LHCN-M2 (cell line): Measurements from ENCODE around the gene FARP1. TPM values are rescaled to one million over a fixed set of nuclear protein-coding genes. Genes with fewer than 3 reads are reported as not detected.
"Not testable (repeated sequence)": the region's sequence is repeated elsewhere in the genome, so short reads cannot be mapped to it uniquely, and the experiment has no call there.

ENCODE experiments used
- DNase-seq: peaks from one replicate; pipeline ENCODE4 v3.0.0-alpha.2; 2012; ENCODE audit warnings: low read depth
- total RNA-seq: library from RNA; depleted of rRNA; stranded (reverse); fragments of >200 nt; gene quantifications from 2 replicates; pipeline ENCODE4 v1.2.3, GENCODE V29; 2014

The FARP1 gene
- total RNA-seq, 1 experiment from 2014 or later = 15.8 TPM

DNA sequence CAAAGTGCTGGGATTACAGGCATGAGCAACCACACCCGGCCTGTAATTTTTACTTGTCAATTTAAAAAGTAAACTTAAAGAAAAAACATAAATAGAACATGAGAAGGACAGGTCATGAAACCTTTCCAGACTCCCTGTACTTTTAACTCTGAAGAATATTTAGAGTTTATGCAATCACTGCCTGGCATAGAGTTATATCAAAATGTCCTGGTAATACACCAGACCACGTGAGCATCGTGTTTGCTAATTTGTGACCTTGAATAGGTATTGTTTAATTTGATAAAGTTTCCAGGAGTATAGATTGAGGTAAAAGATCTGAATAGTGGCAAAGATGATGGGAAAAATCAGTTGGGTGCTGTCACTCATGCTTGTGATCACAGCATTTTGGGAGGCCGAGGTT, 115.3 kb downstream of the FARP1 start:
- no peak for DNase-seq

DNA sequence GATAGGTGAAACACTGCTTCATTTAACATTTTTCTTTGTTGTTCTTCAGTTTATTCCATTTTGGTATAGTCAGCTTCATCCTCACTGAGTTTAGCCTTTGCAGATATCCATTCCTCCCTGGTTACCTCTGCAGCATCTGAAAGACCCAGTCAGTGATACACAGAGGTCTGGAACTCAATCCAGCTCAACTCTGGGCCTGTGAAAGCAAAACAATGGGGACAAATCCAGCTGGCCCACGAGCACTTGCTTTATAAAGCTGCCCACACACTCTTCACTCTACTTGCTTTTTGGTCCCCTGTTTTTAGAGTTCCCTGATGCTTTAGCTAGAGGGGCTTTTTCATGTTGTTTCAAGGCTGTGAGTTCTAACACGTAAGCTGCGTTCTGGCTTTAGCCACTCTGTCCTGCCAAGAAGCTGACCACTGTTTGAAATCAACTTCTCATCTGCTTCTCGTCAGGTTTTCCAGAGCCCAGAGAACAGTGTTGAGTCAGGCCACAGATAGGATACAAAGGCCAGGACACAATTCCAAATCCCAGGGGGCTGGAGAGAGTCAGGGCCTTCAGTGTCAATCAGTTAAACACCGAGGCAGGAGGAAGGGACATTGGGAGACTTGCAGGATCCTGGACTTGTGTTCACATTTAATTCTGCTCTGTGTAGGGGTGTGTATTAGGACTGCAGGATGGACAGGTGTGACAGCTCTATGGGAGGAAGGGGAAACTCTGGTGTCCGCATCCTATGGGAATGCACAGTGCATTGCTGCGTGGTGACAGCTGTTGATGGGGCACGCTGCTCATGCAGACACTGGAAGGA, 117.7 kb downstream of the FARP1 start:
- no peak for DNase-seq

DNA sequence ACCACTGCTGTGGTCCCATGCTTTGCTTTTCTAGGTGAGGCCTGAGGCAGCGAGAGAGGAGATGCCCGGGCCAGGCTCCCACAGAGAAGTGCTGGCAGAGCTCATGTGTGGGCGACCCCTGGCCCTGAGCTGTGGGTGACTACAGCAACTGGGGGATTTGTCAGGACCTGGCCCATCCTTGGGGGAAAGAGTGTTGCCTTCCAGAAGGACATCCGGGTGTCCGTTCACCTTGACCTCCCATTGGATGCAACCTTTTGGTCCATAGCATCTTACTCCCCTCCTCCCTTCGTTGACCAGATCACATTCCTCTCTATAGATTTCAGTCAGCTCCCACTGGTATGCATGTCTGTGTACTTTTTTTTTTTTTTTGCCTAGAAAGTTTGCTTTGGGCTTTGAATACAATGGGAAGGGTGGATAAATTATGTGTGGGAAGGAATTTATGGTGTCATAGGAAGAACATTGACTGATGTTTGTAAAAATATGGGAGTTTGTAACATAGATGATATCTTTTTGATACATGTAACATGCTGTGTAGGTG, 118.3 kb downstream of the FARP1 start:
- DNase-seq = no peak

DNA sequence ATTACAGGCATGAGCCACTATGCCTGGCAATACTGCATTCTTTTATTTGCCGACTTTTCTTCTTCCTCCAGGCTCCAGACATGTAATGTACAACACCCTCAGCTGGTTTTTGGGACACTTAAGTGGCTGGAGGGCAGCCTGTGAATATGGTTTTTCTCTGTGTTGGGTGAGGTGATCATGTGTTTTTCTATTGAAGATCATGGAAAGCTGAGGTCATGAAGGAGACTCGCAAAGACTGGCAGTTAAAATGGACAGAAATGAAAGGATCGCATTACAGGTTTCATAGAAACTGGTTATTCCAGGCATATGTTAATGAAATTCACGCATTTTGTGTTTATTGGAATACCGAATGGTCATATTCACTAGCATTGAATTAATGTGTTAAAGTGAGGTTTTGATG, 119.4 kb downstream of the FARP1 start:
- no peak for DNase-seq

DNA sequence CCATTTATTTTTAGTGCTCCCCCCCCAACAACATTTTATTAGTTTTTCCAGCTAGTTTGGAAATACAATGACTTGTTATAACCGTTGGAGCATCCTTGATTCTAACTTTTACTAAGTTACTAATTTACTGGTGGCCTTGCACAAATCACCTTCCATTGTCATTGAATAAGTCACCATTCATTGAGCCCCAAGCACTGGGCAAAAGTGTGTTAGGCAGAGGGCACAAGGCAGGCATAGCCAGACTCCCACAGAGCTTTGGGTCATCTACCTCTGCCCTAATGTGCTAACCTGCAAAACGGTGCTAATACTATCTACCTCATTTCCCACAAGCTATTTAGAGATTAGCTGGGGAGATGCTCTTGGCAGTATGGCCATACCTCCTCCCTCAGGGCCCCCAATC, 120.9 kb downstream of the FARP1 start:
- DNase-seq = no peak

DNA sequence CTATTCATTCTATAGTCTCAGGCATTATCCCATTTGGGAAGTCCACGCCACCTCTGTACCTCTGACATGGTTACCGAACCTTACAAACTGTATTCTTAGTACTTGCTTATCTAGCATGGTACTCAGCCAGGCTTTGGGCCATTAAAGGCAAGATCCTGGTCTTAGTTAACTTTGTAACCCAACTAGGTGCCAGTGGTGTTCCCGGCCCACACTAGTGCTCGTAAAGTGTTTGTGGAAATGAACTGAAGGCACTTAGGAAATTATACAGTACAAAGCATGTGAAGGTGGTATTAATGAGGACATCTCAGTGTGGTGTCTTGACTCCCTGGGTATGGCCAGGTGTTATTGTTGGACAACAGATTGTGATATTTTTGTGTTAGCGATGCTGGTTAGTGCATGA, 122.0 kb downstream of the FARP1 start:
- DNase-seq = no peak

DNA sequence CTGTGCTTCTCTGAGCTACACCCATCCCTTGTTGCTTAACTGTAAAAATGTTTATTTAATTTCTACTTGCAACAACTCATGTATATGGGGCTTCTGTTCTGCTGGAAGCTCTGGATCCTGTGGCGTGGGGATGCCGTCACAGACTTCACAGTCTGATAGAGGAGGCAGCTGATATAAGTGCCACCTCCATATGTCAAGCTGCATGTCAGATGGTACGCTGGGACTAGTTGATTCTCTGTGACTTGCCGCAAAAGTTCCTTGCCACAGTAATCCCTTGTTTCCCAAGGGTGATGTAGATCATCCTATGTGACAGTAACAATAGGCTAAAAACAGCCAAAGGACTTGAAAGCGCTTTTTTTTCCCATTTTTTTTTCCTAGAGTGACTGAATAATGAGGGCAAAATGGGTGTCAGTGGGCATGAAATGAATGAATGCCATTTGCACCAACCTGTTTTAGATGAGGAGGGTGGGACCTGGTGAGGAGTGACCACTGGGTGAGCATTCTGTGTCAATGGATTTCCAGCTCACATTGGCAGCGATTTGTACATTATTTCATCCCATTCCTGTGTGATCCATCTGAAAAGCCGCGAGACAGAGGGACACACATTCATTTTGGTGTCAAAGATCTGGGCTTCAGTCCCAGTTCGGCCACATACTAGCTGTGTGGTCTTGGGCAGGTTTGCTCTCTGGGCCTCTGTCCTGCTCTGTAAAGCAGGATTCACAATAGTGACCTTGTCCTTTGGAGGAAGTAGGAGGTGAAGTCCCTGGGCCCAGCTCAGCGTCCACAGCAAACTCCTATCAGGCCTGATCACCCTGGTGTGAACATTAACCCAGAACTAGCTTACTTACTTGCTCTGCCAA, 123.0 kb downstream of the FARP1 start:
- DNase-seq = peak; percentile 12

DNA sequence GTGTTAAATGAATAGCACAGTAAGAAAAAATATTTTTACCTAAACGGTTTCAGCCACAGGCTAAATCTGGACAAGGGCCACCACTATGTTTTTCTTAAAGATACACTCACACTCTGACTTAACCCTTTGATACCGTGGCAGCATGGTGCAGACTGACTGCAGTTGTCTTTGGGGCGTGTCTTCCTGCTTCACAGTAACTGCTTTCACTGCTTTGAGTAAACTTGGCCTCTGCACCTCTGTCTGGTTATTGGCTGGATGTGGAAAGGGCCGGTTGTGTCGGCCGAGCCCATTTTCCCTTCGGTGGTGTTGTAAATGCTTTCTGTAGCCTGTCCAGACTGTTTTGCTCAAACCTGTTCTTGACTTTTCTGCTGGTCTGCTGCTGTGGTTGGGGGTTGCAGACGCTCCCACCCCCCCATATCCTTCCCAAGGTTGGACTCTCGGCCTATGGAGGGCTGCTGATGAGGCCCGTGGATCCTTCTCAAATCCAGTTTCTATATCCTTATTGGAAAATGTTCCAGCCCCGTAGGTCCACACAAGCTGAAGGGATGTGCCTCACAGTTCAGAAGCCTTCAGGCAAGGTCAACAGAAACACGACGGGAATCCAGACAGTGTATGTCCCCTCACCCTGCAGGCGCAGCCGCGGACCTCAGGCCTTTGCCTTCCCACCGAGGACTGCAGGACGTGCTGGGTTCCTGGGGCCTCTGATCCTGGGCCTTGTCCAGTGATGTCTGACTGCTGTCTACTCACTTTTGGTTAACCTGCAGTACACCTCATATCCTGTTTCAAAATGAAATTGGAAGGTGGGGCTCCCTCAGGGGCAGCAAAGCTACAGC, 124.4 kb downstream of the FARP1 start:
- no peak for DNase-seq

DNA sequence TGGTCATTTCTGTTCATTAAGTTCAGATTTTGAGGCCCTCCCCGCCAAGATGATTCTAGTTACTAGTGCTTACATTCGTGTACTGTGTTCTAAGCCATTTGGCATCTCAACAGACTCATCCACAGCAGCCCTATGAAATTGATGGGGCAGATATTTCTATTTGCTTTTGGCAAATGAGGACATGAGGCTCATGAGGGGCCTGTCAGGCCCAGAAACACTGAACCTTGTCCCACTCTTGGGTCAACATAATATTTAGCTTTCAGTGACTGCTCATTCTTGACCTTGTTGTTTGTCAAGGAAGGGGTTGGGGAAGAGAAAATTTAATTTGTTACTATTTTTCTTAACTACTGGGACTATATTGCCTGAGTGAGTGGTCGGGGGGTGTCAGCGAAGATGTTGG, 126.5 kb downstream of the FARP1 start:
- DNase-seq = no peak

DNA sequence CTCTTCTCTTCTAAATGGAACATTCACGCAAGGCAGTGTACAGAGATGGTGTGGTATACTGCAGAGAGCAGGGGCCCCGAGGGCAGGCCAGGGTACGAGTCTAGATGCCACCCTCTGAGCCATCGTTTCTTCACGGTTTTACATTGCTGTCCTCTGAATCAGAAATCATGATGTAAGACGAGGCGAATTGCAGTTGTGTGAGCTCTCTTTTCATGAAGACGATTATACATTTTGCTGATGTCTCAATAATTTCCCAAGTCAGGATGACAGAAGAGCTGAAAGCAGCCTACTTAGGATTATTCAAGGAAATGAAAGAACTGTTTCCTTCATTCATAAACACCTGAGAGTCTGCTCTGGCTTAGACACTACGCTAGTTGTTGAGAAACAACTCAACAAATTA, 127.9 kb downstream of the FARP1 start:
- DNase-seq = no peak

DNA sequence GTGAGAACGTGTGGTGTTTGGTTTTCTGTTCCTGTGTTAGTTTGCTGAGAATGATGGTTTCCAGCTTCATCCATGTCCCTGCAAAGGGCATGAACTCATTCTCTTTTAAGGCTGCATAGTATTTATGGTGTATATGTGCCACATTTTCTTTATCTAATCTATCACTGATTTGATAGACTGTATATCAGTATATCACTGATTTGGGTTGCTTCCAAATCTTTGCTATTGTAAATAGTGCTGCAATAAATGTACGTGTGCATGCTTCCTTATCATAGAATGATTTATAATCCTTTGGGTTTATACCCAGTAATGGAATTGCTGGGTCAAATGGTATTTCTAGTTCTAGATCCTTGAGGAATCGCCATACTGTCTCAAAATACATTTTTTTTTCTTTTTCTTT, 128.8 kb downstream of the FARP1 start:
- DNase-seq = not testable (repeated sequence)

DNA sequence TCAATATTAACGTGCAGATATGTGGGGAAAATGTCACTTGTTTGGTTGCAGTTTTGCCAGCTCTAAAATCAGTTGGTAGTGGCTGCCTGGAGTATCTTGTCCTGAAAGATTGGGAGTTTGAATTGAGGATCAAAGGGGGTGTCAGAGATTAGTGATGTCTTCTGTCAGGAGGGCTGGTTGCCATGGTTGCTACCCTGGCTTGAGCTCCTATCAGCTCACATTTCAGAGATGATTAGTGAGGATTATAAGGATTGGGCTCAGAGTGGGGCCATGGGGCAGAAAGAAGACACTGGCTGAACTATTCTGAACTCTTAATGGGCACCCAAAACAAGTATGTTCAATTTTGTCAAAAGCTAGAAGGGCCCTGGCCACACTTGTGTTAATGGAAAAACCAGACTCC, 129.7 kb downstream of the FARP1 start:
- no peak for DNase-seq

DNA sequence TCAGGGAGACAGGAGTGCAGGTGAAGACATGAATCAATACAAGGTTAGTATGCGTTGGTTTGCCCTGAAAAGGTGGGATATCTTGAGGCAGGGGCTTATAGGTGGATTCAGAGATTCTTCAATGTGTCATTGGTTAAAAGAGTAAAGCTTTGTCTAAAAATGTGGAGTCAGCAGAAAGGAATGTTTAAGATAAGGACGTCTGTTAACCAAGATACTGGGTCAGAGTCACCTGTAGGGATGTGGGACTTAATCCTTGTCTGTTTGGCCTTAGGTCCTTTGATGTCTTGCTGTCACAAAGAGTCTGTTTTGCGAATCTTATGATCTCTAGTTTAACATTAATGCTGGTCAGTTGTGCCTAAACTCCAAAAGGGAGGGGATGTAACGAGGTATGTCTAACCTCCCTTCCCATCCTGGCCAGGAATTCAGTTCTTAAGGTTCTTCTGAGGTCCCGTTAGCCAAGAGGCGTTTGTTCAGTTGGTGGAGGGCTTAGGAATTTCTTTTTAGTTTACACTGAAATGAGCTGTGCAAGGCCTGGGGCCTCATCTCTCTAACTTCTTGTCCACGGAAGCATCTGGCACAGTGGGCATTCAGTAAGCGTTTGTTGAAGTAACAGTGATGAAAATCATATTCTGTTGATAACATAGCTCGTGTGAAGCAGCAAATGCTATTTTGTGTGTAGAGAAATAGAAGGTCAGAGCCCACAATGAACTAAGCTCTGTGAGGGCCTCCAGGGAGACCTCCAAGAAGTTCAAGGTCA, 130.4 kb downstream of the FARP1 start:
- DNase-seq = no peak

DNA sequence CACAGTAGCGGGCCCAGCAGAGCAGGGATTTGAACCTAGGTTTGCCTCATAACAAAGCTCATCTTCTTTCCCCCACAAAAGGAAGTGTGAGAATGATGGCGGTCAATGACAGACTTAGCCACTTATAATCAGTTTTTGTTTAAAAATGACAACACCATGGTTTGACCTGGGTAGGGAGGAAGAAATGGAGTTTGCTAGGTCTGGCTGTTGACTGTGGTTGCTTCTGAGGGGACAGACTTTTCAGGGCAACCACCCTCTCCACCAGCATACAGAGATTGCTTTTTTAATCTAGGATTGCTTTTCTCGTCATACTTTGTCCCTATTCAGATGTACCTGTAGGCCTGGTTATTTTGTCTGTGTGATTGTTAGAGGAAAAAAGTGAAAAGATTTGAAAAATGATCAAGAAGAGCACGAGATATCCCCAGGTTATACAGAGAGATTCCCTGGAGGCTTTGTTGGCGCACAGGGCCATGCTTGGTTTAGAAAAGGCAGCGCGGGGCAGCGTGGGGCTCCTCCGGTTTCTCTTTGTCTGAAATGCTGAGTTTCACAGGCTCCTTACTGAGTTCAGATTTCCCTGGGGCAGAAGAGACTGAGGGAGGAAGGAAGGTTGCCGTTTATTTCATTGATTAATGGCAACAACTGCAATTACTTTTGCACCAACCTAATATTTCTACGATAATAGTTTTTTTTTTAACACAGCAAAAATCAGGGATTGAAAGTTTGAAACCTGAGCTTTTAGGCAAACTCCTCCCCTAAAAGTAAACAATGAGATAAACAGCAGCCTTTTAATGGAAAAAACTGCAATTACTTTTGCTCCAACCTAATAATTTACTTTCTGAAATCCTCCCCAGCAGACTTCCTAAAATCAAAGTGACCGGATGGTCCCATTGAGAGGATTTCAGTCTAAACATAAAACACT, 131.2 kb downstream of the FARP1 start:
- DNase-seq = no peak

DNA sequence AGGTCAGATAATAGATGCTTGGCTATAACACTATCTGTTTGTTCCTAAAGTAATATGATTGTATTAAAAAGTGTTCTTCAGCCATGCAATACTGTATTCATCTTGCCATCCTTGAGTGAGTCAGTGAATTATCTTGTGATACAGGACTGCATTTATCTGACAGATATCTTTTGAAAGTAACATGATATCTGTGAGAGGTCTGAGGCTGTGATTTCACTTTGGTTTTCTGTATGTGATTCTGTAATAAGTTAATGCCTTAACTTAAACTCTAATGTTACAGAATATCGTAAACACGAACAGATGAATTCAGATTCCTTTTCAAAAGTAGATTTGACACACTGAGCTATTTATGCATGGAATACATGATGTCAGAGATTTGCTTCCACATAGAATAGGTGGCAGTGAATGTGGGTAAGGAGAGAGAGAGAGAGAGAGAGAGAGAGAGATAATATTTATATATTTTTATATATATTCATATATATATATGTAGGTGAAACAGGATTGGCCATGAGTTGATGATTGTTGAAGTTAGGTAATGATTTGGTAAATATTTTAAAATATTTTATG, 132.1 kb downstream of the FARP1 start:
- peak; percentile 26 for DNase-seq

DNA sequence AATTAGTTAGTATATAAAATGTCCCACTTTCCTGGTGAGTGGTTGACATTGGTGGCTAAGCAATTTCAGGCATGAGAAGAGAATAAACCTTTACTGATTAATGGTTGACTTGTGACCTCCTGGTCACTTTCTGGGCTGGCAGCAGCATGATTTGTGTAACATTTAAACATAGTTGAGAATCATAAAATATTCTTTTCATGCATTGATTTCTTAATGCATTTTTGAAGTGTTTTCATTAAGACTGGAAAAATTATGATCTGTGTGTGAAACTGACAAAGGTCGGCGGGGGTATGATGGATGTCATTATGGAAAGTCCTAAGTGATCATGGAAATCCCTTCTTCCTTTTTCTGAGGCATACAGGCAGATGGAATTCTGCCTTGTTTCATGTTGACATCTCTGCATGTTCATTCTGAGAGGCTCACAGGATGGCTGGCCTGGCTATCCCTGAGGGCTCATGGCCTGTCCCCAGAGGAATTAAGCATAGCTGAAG, 132.8 kb downstream of the FARP1 start:
- no peak for DNase-seq

DNA sequence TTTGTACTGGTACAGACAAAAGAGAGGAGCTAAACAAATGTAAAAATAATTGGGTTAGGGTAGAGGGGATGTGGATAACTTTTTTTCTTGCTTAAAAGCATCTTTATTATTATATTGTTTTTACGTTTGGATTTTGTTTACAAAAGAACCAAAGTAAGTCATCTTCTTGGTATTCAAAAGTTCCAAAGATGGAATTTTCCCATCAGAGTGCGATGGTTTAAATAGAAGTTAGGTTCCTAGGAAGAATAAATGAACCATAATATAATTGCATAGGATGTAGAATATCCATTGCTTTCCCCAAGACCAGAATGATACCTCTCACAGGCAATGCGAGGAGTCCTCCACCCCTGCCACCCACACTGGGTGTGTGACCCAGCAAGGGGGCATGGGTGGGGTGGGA, 133.6 kb downstream of the FARP1 start:
- DNase-seq = no peak

DNA sequence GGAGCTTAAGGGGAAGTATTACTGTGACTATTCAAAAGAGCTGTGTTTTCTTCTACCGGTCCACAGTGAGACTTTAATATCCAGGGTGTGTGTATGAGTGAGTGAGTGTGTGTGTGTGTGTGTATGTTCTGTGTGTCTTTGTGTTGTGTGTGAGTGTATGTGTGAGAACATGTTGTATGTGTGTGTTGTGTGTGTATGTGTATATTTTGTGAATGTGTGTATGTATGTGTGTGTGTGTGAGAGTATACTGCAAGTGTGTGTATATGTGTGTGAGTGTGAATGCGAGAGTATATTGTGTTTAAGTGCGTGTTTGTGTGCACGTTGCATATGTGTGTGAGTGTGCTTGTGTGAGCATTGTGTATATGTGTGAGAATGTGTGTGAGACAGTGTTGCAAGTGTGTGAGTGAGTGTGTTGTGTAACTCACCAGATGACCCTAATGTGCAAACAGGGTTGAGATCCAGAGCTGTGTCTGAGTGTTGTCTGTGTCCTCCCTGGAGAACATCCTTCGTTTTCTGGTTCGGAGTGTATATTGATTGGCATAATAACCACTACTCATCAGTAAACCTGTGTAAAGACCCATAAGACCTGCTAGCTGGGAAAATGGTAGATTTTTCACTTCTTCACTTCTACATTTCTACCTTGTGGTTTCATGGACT, 135.3 kb downstream of the FARP1 start:
- no peak for DNase-seq
